BJ (cell line): ENCODE results near the gene RPS21. TPM values are rescaled to one million over a fixed set of nuclear protein-coding genes. Genes with fewer than 3 reads are reported as not detected.
A peak's percentile ranks its signal among the peaks of the same experiment; 100 is the strongest.

Experiments
- CTCF ChIA-PET: fragments of 350-600 bp; formaldehyde crosslinking; extraction: SDS; loops from one replicate; lab custom pipeline; 2021; ENCODE audit warnings: antibody characterized with exemption, inconsistent platforms; lab: Yijun Ruan, JAX
- POLR2A ChIA-PET: fragments of 300-600 bp; sonication (Branson Sonifier 250); formaldehyde crosslinking; extraction: SDS; loops from one replicate; lab custom pipeline; 2021; ENCODE audit warnings: antibody characterized with exemption; lab: Charles Lee
- DNase-seq: peaks from one replicate; pipeline ENCODE4 v3.0.0-alpha.2; 2011; ENCODE audit warnings: low read depth
- H3K27me3 ChIP-seq: 2 replicates; pipeline ENCODE4 v1.6.0; 2011; ENCODE audit warnings: low read length; ENCODE audit not compliant: control insufficient read depth, insufficient read depth
- H3K36me3 ChIP-seq: 2 replicates; pipeline ENCODE4 v1.5.1; 2011; ENCODE audit warnings: low read length; ENCODE audit not compliant: control insufficient read depth, insufficient read depth
- H3K4me3 ChIP-seq: 2 replicates; pipeline ENCODE4 v1.5.1; 2011; ENCODE audit warnings: low read depth, mild to moderate bottlenecking, control low read depth, low read length
- polyA plus RNA-seq: library from polyadenylated mRNA; depleted of rRNA; stranded (reverse); fragments of >200 nt; gene quantifications from 2 replicates; pipeline ENCODE4 v1.2.3, GENCODE V29; 2011
- TF ChIP-seq, protein P1 (sequence below): IDR thresholded peaks from 2 replicates; pipeline ENCODE4 v1.5.1; 2011; ENCODE audit warnings: low read depth, mild to moderate bottlenecking, control low read depth, inconsistent platforms, low read length, moderate library complexity; ENCODE audit not compliant: insufficient read depth

RPS21 gene
- polyA plus RNA-seq, 1 experiment, result 3,818 TPM

DNA sequence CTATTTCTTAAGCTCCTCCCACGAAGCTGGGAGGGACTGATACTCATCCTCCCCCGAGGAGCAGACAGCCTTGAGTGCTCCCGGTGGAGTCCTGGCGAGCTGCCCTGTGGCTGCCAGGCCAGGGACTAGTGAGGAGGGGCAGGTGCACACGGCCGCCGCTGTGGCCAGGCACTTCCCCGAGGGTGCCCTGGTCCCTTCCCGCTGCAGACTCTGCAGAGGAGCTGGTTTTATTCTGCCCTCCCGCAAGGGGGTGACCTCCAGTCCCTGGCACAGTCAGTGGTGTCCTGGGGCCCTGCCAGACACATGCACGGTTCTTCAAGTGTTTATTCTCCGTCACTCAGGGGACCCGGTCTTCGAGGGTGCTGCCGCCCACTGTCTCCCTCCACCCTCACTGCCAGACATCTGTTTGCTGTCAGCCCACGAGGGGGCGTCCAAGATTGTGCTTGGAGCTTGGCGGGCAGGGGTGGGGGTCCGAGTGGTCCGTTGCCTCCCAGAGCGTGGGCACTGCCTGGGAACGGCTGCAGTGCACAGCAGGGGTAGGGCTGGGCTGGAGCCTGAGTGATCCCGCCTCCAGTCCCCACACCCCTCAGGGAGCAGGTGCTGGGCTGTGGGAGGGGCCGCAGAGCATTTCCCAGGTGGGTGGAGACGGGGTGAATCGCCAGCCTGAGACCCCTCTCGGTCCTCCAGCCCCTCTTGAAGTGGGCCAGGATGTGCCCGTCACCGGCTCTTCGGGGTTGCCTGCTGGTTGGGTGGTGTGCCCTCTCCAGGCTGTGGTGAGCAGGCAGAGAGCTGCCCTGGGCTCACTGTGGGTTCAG, 23.2 kb downstream of the RPS21 start:
- DNase-seq, result no peak
- H3K4me3 ChIP-seq, result no peak overlapping the region
- TF ChIP-seq, protein P1, sequence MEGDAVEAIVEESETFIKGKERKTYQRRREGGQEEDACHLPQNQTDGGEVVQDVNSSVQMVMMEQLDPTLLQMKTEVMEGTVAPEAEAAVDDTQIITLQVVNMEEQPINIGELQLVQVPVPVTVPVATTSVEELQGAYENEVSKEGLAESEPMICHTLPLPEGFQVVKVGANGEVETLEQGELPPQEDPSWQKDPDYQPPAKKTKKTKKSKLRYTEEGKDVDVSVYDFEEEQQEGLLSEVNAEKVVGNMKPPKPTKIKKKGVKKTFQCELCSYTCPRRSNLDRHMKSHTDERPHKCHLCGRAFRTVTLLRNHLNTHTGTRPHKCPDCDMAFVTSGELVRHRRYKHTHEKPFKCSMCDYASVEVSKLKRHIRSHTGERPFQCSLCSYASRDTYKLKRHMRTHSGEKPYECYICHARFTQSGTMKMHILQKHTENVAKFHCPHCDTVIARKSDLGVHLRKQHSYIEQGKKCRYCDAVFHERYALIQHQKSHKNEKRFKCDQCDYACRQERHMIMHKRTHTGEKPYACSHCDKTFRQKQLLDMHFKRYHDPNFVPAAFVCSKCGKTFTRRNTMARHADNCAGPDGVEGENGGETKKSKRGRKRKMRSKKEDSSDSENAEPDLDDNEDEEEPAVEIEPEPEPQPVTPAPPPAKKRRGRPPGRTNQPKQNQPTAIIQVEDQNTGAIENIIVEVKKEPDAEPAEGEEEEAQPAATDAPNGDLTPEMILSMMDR, result peak; percentile 48
- CTCF ChIA-PET, result interaction anchor here (0.9 to 2.4 kb wide), 3 partner anchors 13 to 381 kb away, joined by 3 to 6 read pairs (median 4); no protein-coding TSS in a partner anchor
- no peaks in the 10 kb centered on the region for H3K36me3 ChIP-seq
- POLR2A ChIA-PET, result no interaction called here
- no peaks in the 10 kb centered on the region for H3K27me3 ChIP-seq

DNA sequence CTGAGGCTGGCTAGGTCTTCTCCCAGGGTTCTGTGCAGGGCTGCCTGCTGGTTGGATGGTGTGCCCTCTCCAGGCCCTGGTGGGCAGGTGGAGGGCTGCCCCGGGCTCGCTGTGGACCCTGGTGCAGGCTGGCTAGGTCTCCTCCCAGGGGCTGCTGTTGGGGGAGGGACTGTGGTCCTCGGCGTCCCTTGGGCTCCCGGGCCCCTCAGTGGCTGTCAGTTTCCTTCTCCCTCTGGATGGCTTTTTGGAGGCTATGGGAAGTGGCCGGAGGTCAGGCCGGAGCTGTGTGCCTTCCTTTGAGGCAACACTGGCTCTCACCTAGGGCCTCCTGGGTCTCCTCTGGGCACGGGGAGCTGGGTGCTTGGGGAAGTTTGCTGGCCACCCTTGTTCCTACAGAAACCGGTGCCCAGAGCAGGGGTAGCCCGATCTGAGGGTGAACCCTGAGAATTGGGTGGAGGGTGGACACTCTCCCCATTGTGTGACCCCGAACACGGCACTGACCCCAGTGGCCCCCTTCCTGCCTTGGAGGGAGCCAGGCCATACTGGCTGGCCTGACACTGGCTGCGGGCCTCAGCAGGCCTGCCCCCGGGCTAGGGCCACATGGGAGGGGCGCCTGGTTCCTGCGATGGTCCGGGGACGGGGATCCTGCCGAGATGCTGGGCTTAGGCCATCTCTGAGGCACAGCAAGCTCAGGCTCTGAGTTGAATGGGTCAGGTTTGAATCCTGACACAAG, 24.0 kb downstream of the RPS21 start:
- no peak for DNase-seq
- ChIA-PET CTCF (interaction anchor here (1.1 to 2.4 kb wide), 3 partner anchors 13 to 206 kb away, joined by 3 to 6 read pairs (median 4); no protein-coding TSS in a partner anchor), POLR2A (no interaction called here)
- Histone ChIP-seq H3K36me3 (no peaks in the 10 kb centered on the region), H3K4me3 (no peak overlapping the region), H3K27me3 (no peaks in the 10 kb centered on the region; the same call in 1 of the 2 replicates)
- TF ChIP-seq, protein P1, result no peak

DNA sequence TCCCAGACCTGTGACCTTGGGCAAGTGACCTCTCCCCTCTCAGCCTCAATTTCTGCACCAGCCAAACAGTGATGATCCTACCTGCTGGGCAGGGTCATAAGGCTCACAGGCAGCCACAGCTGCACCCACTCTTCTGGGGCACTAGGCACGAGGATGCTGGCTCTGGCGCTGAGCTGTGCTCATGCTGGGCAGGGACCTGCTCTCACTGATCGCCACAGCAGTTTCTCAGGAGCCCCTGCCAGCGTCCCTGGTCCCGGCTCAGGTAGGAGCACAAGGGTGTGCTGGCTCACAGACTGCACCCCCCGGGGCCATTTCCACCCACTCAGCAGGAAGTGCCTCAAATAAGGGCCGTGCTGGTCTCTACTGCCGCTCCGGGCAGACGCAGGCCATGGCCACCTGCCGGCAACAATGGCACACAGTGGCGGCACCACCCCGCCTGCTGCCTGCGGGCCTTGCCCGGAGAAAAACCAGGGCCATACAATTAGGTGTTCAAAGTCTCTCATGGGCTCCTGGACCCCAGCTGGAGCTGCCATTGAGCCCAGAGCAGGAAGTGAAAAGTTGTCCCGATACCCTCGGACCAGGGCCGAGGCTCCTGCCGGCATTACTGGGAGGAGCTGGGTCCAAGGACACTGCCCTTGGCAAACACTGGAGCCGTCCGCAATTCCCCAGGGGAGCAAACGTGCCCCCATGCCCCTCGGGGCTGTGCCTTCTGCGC, 24.7 kb downstream of the RPS21 start:
- ChIA-PET POLR2A (no interaction called here), CTCF (interaction anchor here (1.1 kb wide), 1 partner anchor 114 kb away, joined by 3 read pairs; no protein-coding TSS in a partner anchor)
- Histone ChIP-seq H3K27me3 (no peaks in the 10 kb centered on the region; the same call in 1 of the 2 replicates), H3K4me3 (no peak overlapping the region), H3K36me3 (no peaks in the 10 kb centered on the region)
- DNase-seq, result no peak
- TF ChIP-seq, protein P1, result no peak

DNA sequence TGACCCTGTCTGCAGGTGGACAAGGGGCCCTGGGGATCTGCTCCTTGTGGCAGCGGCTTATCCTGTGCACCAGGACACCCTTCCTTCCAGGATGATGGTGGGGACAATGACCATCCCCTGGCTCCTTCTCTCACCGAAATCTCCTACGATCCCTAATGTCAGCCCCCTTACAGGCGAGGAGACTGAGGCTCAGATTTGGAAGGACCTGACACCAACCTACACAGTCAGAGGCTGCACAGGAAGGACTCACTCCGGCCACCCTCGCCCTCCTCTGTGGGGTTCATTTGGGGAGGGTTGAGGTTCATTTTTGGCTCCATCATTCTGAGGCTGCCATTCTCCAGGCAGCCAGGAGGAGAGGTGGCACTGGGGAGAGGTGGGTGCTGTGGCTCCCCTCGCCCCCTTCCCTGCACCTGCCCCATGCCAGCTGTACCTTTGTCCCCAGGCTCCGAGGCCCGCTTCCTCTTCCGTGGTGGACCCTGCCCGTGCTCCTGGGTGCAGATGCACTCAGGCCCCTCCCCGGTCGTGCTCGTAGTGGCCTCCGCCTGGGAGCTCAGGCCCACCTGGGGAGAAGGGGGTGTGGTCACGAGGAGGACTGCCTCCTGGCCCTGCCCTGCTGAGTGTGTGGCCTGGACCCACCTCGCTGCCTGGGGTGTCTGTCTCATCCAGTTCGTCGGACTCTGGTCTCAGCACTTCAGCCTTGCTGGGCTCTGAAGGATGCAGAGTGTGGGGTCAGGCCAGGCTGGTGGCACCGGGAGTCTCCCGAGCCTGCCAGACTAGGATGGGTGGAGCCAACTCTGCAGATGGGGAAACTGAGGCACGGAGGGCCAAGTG, 25.5 kb downstream of the RPS21 start:
- H3K36me3 ChIP-seq, result no peaks in the 10 kb centered on the region
- DNase-seq, result no peak
- ChIA-PET CTCF (interaction anchor here (1.1 kb wide), 1 partner anchor 115 kb away, joined by 3 read pairs; no protein-coding TSS in a partner anchor), POLR2A (no interaction called here)
- H3K4me3 ChIP-seq, result no peak overlapping the region
- no peaks in the 10 kb centered on the region; the same call in 1 of the 2 replicates for H3K27me3 ChIP-seq
- TF ChIP-seq, protein P1, result no peak
